ENCODE data around the gene SLC49A3.
"Not testable (repeated sequence)": the region's sequence is repeated elsewhere in the genome, so short reads cannot be mapped to it uniquely, and the experiment has no call there.

The SLC49A3 gene

GRCh38 chr4:680091-680490 is 8.9 kb downstream of the SLC49A3 start:
- DNase-seq: no peak

DNA sequence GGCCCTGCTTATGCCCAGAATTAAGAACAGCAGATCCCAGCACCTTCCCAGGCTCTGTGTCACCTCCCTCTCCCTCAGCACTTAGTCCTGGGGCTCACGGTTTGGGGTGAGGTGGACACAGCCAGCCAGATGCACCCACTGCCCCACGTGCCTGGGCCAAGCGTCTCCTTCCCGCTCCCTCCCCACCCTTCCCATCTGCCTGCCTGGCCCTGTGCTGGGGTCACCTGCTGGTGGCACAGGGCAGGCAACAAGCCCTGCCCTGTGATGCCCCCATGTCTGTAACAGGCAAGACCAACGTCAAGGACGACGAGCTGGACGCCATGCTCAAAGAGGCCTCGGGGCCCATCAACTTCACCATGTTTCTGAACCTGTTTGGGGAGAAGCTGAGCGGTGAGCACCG is 9.3 kb downstream of the SLC49A3 start:
- no peak for DNase-seq

GRCh38 chr4:679104-679481 is 9.9 kb downstream of the SLC49A3 start:
- DNase-seq: no peak

DNA sequence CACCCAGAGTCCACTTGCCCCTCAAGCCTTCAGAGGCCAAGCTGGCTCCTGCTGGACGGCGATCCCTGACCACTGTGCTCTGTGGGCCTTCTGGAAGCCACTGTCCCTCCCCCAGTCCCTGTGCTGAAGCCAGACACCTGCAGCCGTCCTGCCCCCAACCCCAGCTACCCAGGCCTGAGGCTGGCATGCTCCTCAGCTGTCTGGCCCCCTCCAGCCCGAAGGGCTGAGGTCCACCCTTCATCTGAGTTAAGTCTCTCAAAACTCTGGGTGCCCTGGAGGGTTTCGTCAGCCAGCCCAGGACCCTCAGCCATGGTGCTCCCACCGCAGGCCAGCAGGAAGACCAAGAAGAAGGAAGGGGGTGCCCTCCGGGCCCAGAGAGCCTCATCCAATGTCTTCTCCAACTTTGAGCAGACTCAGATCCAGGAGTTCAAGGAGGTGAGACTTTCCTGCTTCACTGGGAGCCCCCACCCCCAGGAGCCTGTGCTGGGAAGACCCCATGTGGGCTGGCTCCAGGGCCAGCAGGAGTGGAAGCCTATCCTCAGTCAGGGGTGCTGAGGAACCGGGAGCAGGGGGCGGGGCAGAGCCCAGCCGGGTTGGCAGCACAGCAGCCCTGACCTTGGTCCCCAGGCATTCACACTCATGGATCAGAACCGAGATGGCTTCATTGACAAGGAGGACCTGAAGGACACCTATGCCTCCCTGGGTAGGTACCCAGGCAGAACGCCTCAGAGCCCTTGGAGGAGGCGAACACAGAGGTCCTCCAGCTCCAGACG is 10.4 kb downstream of the SLC49A3 start:
- DNase-seq: no peak

- DNase-seq: no peak
These were observed 11.3 kb downstream of the SLC49A3 start for GRCh38 chr4:677431-678293.

GRCh38 chr4:676871-677235 is 12.1 kb downstream of the SLC49A3 start:
- no peak for DNase-seq

GRCh38 chr4:675980-676870 is 12.7 kb downstream of the SLC49A3 start:
- DNase-seq: no peak

DNA sequence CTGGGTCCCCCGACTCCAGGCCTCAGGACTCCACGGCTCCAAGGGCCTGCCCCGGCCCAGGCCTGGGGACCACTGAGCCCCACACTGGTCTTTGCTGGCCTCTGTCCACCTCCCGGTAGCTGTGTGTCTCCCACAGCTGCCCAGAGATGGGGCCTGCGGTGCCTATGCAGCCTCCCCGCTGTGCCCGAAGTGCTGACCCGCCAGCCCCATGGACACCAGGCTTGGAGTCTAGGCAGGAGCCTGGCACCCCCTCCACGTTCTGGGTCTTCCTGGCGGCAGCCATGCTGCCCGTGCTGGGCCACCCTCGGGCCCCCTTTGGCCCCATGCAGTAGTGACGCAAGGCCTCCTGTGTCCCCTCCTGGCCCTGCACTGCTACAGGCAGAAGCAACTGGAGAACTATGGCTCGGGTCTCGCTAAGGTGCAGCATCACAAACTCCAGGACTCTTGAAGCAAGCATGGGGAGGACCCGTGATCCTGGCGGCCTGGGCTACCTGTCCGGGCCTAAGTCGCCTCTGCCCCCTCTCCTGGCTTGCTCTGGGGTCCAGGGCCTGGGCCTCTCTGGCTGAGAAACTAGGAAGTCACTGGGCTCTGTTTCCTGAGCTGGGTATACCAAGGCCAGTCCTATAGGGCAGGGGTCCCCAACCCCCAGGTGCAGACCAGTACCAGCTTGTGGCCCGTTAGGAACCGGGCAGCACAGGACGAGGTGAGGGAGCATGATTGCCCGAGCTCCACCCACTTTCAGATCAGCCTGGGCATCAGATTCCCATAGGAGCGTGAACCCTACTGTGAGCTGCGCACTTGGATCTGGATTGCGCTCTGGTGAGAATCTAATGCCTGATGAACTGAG is 13.7 kb downstream of the SLC49A3 start:
- DNase-seq: no peak

- DNase-seq: peak; percentile 72
These were observed 14.5 kb downstream of the SLC49A3 start, which contains the start of the genes ATP5ME and MYL5 for GRCh38 chr4:674172-675035. TSS of gene ATP5ME (minus strand) at chr4:674276. CDS start at chr4:674247, 29 bp downstream. TSS of gene MYL5 (plus strand) at chr4:674542. CDS start at chr4:678027, 3,485 bp downstream.

GRCh38 chr4:673349-674091 is 15.4 kb downstream of the SLC49A3 start:
- no peak for DNase-seq

DNA sequence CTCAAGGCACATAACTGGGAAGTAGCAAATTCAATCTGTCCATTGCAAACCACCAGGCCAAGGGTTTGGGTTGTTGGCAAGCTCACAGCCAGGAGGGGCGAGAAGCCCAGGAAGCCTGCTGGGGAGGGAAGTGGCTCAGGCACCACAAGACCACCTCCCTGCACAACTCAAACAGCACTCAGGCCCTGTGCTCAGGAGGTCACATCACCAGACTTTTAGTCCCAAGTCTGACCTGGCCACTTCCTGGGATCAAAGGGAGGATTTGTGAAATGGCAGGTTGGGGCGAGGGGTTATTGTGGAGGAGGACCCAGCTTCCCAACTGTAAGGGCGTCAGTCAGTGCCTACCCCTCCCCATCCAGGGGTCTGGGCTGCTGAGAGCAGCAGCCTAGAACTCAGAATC is 17.2 kb downstream of the SLC49A3 start:
- no peak for DNase-seq

GRCh38 chr4:669806-670559 is 19.0 kb downstream of the SLC49A3 start:
- DNase-seq: not testable (repeated sequence)

DNA sequence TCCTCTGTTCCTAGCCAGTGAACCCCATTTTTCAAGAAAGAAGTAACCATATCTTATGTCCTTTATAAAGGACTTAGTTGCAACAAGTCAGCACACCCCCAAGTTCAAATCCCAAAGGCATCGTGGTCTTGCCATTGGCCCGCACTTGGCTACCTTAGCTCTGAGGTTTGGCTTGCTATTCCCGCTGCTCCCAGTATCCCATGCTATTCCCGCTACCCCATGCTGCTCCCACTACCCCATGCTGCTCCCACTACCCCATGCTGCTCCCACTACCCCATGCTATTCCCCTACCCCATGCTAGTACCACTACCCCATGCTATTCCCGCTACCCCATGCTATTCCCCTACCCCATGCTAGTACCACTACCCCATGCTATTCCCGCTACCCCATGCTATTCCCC is 20.7 kb downstream of the SLC49A3 start:
- DNase-seq: not testable (repeated sequence)

GRCh38 chr4:667545-667925 is 21.4 kb downstream of the SLC49A3 start:
- no peak for DNase-seq

DNA sequence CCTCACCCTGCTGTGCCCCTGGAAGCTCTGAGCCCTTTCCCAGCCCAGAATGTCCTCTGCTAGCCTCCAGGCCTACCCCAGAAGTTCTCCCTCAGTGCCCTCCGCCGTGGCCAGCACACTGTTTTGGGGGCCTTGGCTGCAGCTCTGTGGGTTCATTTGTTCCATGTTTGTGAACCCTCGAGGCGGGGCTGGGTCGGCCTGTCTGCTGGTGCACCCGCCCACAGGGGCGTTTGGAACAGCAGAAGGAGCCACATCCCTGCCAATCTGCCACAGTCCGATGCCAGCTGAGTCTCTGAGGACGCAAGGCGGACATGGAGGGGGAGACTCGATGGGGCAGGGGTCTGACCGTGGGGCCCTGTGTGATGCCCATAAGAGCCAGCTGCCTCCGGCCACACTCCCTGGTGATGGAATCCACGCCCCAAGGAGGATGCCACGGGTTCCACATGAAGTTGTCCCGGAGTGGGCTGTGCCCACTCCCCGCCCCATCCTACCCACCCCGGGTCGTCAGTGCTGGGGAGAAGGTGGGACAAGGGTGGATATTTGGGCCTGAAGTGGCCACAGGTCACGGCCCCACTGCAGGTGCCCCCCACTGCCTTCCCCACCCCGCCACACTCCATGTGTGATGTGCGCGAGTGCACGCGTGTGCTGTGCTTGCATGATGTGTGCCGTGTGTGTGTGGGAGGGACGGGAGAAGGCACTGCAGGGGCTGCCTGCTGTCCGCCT is 22.0 kb downstream of the SLC49A3 start:
- no peak for DNase-seq

- no peak for DNase-seq
These were observed 22.5 kb downstream of the SLC49A3 start for GRCh38 chr4:666436-666810.

GRCh38 chr4:665751-666435 is 23.1 kb downstream of the SLC49A3 start:
- no peak for DNase-seq

DNA sequence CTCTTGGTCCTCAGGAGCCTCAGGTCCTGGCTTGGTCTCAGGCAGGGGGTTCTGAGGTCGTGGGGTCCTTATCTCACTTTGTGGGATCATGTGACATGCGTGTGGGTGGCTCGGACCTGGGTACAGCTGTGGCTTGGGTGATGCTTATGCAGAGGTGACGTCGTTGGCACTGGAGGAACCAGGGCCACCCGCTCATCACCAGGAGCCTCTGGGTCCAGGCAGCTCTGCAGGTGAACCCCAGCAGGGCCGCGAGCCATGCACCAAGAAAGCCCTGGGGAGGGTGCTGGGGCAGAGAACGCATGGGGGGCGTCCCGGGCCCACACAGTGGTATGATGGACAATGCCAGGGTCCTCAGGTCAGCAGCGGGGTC is 23.6 kb downstream of the SLC49A3 start:
- DNase-seq: no peak

All from NCI-H510A treated with DMSO at 0.1 percent for 48 hours (cell line).